GM23338 (cell line): ENCODE results near the gene FOXP4. TPM values are rescaled to one million over a fixed set of nuclear protein-coding genes. Genes with fewer than 3 reads are reported as not detected.
A peak's percentile ranks its signal among the peaks of the same experiment; 100 is the strongest.

Source experiments
- ATAC-seq: fragments of 200-7000 bp; cut with Tn5 transposase; 3 replicates; pipeline ENCODE4 v1.9.1; 2020
- DNase-seq: peaks from one replicate; pipeline ENCODE4 v3.0.0-alpha.2; 2015; ENCODE audit warnings: low spot score
- H2AFZ ChIP-seq: fragments of 200-600 bp; sonication (generic); 2 replicates; pipeline ENCODE4 v1.8.0; 2016; ENCODE audit warnings: antibody characterized with exemption, mild to moderate bottlenecking, moderate library complexity
- H3F3A ChIP-seq: fragments of 200-600 bp; sonication (generic); replicated peaks from 2 replicates; pipeline ENCODE4 v1.8.0; 2017; ENCODE audit warnings: antibody characterized with exemption, mixed run types, low read depth
- H3K27ac ChIP-seq: fragments of 200-600 bp; sonication (generic); 2 replicates; pipeline ENCODE4 v1.6.1; 2016; ENCODE audit warnings: low read depth
- H3K27me3 ChIP-seq: fragments of 200-600 bp; sonication (generic); 2 replicates; pipeline ENCODE4 v1.8.0; 2016; ENCODE audit warnings: mild to moderate bottlenecking, mixed run types, moderate library complexity; ENCODE audit not compliant: insufficient read depth
- H3K36me3 ChIP-seq: fragments of 200-600 bp; sonication (generic); 2 replicates; pipeline ENCODE4 v1.8.0; 2016; ENCODE audit warnings: mild to moderate bottlenecking; ENCODE audit not compliant: insufficient read depth
- H3K4me1 ChIP-seq: fragments of 200-600 bp; sonication (generic); 2 replicates; pipeline ENCODE4 v1.8.0; 2016; ENCODE audit warnings: mild to moderate bottlenecking, moderate library complexity; ENCODE audit not compliant: insufficient read depth
- H3K4me2 ChIP-seq: fragments of 200-600 bp; sonication (generic); 2 replicates; pipeline ENCODE4 v1.7.1; 2017; ENCODE audit warnings: mixed run types
- H3K4me3 ChIP-seq: fragments of 200-600 bp; sonication (generic); 2 replicates; pipeline ENCODE4 v1.6.1; 2016; ENCODE audit warnings: mixed run types
- H3K79me2 ChIP-seq: fragments of 200-600 bp; sonication (generic); replicated peaks from 2 replicates; pipeline ENCODE4 v1.8.0; 2017; ENCODE audit warnings: mild to moderate bottlenecking; ENCODE audit not compliant: insufficient read depth
- H3K9me2 ChIP-seq: fragments of 200-600 bp; sonication (generic); 2 replicates; pipeline ENCODE4 v1.8.0; 2017; ENCODE audit not compliant: insufficient read depth
- H4K20me1 ChIP-seq: fragments of 200-600 bp; sonication (generic); replicated peaks from 2 replicates; pipeline ENCODE4 v1.8.0; 2017; ENCODE audit warnings: mild to moderate bottlenecking; ENCODE audit not compliant: insufficient read depth
- H3K27ac Mint-ChIP-seq: 2 replicates; pipeline ENCODE4 v1.8.0; 2020; ENCODE audit warnings: inconsistent platforms, mild to moderate bottlenecking, moderate library complexity, mixed read lengths
- H3K27me3 Mint-ChIP-seq: 3 replicates; pipeline ENCODE4 v1.8.0; 2022; ENCODE audit warnings: low read depth, mild to moderate bottlenecking, moderate library complexity, mixed read lengths, inconsistent platforms; ENCODE audit not compliant: insufficient read depth, poor library complexity
- H3K36me3 Mint-ChIP-seq: 3 replicates; pipeline ENCODE4 v1.8.0; 2021; ENCODE audit warnings: low read depth, mild to moderate bottlenecking, inconsistent platforms, moderate library complexity, mixed read lengths
- H3K4me1 Mint-ChIP-seq: 3 replicates; pipeline ENCODE4 v1.8.0; 2020; ENCODE audit warnings: mild to moderate bottlenecking, inconsistent platforms, mixed read lengths
- H3K4me3 Mint-ChIP-seq: 3 replicates; pipeline ENCODE4 v1.8.0; 2021; ENCODE audit warnings: moderate library complexity, mild to moderate bottlenecking, inconsistent platforms, mixed read lengths
- H3K9me3 Mint-ChIP-seq: 3 replicates; pipeline ENCODE4 v1.8.0; 2020; ENCODE audit warnings: moderate library complexity, mild to moderate bottlenecking, inconsistent platforms, mixed read lengths
- EZH2 ChIP-seq: fragments of 200-600 bp; sonication (generic); IDR thresholded peaks from one replicate; pipeline ENCODE4 v1.8.0; 2017; ENCODE audit warnings: antibody characterized with exemption, mild to moderate bottlenecking, low read depth; ENCODE audit not compliant: unreplicated experiment
- EZH2phosphoT487 ChIP-seq: fragments of 200-600 bp; sonication (generic); IDR thresholded peaks from one replicate; pipeline ENCODE4 v1.8.1; 2018; ENCODE audit warnings: antibody characterized with exemption; ENCODE audit not compliant: unreplicated experiment
- JUNB ChIP-seq: IDR thresholded peaks from one replicate; pipeline ENCODE4 v1.6.1; 2016; ENCODE audit warnings: antibody characterized with exemption; ENCODE audit not compliant: unreplicated experiment
- NANOG ChIP-seq: IDR thresholded peaks from 2 replicates; pipeline ENCODE4 v1.6.1; 2016; ENCODE audit warnings: antibody characterized with exemption, borderline replicate concordance
- POLR2AphosphoS5 ChIP-seq: IDR thresholded peaks from 2 replicates; pipeline ENCODE4 v1.6.1; 2016; ENCODE audit warnings: antibody characterized with exemption, low read depth
- STAT1 ChIP-seq: IDR thresholded peaks from one replicate; pipeline ENCODE4 v1.6.1; 2016; ENCODE audit warnings: antibody characterized with exemption; ENCODE audit not compliant: unreplicated experiment
- ZNF114 ChIP-seq: fragments of 250-450 bp; sonication (Bioruptor Pico); IDR thresholded peaks from 2 replicates; pipeline ENCODE4 v1.5.0; 2020; ENCODE audit warnings: mild to moderate bottlenecking, moderate library complexity
- ZNF331 ChIP-seq: fragments of 250-450 bp; sonication (Bioruptor Pico); IDR thresholded peaks from 2 replicates; pipeline ENCODE4 v1.5.0; 2020; ENCODE audit warnings: low read depth, mild to moderate bottlenecking, moderate library complexity
- polyA plus RNA-seq: library from polyadenylated mRNA; unstranded; fragments of >200 nt; fragmentation: Nextera tagmentation; extraction: Ambion mirVana; gene quantifications from 2 replicates; pipeline ENCODE4 v1.2.1, GENCODE V29; 2016
- total RNA-seq: library from RNA; depleted of rRNA; stranded (reverse); fragments of >200 nt; shearing (Covaris generic); gene quantifications from 2 replicates; pipeline ENCODE4 v1.2.3, GENCODE V29; 2014
- TF ChIP-seq, protein P1 (sequence below): IDR thresholded peaks from one replicate; pipeline ENCODE4 v1.6.1; 2018; ENCODE audit warnings: antibody characterized with exemption; ENCODE audit not compliant: unreplicated experiment
- TF ChIP-seq, protein P2 (sequence below), 2 experiments: fragments of 200-600 bp in 1 of 2; sonication (generic) in 1 of 2; conservative IDR thresholded peaks; 2 replicates each; pipeline versions ENCODE4 v1.5.1 to v1.6.1; 2016 to 2017; ENCODE audit warnings: antibody characterized with exemption in 2 of 2, low read depth in 2 of 2, mild to moderate bottlenecking in 2 of 2, moderate library complexity in 1 of 2
- TF ChIP-seq, protein P3 (sequence below): IDR thresholded peaks from 2 replicates; pipeline ENCODE4 v1.6.1; 2016; ENCODE audit warnings: antibody characterized with exemption

Gene FOXP4
- total and polyA plus RNA-seq, 2 experiments from 2014 or later: 5.1 to 13.5 TPM

DNA sequence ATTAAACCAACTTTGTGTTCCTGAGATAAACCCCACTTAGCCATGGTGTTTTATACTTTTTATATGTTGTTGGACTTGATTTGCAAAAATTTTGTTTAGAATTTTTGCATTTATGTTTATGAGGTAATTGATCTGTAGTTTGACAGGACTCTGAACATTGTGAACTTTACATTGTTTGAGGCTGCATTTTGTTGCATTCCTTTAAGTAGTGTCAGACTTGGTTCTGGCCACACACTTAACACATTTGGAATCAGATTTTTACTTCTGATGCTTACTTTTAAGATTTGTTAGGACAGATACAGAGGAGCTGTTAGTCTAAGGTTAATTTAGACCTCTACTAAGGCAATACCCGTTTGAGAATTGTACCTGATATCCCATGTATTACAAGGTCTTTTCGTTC, 75.6 kb downstream of the FOXP4 start (continued):
- TF ChIP-seq, protein P1, sequence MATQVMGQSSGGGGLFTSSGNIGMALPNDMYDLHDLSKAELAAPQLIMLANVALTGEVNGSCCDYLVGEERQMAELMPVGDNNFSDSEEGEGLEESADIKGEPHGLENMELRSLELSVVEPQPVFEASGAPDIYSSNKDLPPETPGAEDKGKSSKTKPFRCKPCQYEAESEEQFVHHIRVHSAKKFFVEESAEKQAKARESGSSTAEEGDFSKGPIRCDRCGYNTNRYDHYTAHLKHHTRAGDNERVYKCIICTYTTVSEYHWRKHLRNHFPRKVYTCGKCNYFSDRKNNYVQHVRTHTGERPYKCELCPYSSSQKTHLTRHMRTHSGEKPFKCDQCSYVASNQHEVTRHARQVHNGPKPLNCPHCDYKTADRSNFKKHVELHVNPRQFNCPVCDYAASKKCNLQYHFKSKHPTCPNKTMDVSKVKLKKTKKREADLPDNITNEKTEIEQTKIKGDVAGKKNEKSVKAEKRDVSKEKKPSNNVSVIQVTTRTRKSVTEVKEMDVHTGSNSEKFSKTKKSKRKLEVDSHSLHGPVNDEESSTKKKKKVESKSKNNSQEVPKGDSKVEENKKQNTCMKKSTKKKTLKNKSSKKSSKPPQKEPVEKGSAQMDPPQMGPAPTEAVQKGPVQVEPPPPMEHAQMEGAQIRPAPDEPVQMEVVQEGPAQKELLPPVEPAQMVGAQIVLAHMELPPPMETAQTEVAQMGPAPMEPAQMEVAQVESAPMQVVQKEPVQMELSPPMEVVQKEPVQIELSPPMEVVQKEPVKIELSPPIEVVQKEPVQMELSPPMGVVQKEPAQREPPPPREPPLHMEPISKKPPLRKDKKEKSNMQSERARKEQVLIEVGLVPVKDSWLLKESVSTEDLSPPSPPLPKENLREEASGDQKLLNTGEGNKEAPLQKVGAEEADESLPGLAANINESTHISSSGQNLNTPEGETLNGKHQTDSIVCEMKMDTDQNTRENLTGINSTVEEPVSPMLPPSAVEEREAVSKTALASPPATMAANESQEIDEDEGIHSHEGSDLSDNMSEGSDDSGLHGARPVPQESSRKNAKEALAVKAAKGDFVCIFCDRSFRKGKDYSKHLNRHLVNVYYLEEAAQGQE: no peak
- no peak for TF ChIP-seq ZNF114 (CRISPR knock-in tag)
- TF ChIP-seq, protein P2, sequence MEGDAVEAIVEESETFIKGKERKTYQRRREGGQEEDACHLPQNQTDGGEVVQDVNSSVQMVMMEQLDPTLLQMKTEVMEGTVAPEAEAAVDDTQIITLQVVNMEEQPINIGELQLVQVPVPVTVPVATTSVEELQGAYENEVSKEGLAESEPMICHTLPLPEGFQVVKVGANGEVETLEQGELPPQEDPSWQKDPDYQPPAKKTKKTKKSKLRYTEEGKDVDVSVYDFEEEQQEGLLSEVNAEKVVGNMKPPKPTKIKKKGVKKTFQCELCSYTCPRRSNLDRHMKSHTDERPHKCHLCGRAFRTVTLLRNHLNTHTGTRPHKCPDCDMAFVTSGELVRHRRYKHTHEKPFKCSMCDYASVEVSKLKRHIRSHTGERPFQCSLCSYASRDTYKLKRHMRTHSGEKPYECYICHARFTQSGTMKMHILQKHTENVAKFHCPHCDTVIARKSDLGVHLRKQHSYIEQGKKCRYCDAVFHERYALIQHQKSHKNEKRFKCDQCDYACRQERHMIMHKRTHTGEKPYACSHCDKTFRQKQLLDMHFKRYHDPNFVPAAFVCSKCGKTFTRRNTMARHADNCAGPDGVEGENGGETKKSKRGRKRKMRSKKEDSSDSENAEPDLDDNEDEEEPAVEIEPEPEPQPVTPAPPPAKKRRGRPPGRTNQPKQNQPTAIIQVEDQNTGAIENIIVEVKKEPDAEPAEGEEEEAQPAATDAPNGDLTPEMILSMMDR (conservative IDR thresholded peaks at IDR 0.05; ENCODE audit: low read depth in 2 of 2): no peak
- no peak for TF ChIP-seq EZH2
- no peak for TF ChIP-seq STAT1
- no peak for TF ChIP-seq JUNB
- TF ChIP-seq EZH2phosphoT487: no peak

DNA sequence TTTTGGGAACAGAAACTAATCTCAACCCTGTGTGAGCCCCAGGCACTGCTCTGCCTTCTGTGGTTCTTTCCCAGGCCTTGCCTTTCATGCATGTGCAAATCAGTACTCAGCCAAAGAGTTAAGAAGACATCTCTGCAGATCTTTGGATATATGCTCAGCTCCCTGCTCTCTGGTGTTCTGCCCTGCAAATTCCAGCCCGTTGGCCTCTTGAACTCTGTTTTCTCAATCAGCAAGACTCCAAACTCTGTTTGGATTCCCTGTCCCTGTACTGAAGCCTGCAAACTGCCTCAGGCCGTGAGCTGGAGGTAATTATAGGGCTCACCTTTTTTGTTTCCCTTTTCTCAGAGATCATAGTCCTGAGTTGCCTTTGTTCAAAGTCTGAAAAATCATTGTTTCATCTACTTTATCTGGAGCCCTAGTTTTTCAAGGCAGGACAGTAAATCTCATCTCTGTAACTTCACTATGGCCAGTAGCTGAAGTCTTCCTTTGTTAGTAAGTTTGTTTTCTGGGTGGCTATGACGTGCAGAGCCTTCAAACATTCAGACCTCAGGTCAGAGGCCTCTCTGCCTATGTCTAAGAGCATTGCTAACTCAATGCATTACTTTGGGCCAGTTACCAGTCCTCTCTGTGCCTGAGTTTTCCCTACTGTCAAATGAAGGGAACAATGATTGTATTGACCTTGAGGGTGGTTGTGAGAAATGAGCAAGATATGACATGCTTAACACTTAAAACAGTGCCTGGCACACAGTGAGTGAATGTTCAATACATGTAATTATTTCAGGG, 76.2 kb downstream of the FOXP4 start:
- TF ChIP-seq NANOG: no peak
- TF ChIP-seq POLR2AphosphoS5: no peak
- TF ChIP-seq STAT1: no peak
- TF ChIP-seq ZNF331: no peak
- TF ChIP-seq ZNF114 (CRISPR knock-in tag): no peak
- TF ChIP-seq, protein P3, sequence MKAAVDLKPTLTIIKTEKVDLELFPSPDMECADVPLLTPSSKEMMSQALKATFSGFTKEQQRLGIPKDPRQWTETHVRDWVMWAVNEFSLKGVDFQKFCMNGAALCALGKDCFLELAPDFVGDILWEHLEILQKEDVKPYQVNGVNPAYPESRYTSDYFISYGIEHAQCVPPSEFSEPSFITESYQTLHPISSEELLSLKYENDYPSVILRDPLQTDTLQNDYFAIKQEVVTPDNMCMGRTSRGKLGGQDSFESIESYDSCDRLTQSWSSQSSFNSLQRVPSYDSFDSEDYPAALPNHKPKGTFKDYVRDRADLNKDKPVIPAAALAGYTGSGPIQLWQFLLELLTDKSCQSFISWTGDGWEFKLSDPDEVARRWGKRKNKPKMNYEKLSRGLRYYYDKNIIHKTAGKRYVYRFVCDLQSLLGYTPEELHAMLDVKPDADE: no peak
- TF ChIP-seq JUNB: no peak
- no peak for TF ChIP-seq EZH2
- Histone ChIP-seq H2AFZ (no peak overlapping the region), H3K4me2 (no peak overlapping the region), H3K4me1 (no peaks in the 10 kb centered on the region), H3K9me2 (no peaks in the 10 kb centered on the region), H3K27ac (no peak overlapping the region), H3F3A (0 out of 2 replicates have a peak, but pooled peaks cover 2% of the 10 kb centered on the region), H3K79me2 (no peaks in the 10 kb centered on the region), H3K4me3 (no peak overlapping the region), H3K36me3 (no peaks in the 10 kb centered on the region), H4K20me1 (no peaks in the 10 kb centered on the region), H3K27me3 (no peaks in the 10 kb centered on the region)
- H3K4me3 Mint-ChIP-seq: no peak overlapping the region
- peaks cover 7% of the 10 kb centered on the region; the same call in 1 of the 3 replicates for H3K36me3 Mint-ChIP-seq
- H3K27ac Mint-ChIP-seq: no peak overlapping the region
- H3K27me3 Mint-ChIP-seq: peaks cover 5% of the 10 kb centered on the region
- DNase-seq (no peak), ATAC-seq (peak; percentile 59)
- H3K4me1 Mint-ChIP-seq: peaks cover 14% of the 10 kb centered on the region; the same call in 2 of the 3 replicates
- peaks cover 16% of the 10 kb centered on the region for H3K9me3 Mint-ChIP-seq
